Hematopoietic multipotent progenitor cell treated with erythropoietin and hydrocortisone succinate and interleukin-3 and kit ligand, for 17 days (in vitro differentiated cells): ENCODE measurements around the gene FAM13B.
"Not testable (repeated sequence)": the region's sequence is repeated elsewhere in the genome, so short reads cannot be mapped to it uniquely, and the experiment has no call there.

Experiments
- DNase-seq: peaks from one replicate; pipeline ENCODE4 v3.0.0-alpha.2; 2015; ENCODE audit warnings: low spot score

FAM13B gene

DNA sequence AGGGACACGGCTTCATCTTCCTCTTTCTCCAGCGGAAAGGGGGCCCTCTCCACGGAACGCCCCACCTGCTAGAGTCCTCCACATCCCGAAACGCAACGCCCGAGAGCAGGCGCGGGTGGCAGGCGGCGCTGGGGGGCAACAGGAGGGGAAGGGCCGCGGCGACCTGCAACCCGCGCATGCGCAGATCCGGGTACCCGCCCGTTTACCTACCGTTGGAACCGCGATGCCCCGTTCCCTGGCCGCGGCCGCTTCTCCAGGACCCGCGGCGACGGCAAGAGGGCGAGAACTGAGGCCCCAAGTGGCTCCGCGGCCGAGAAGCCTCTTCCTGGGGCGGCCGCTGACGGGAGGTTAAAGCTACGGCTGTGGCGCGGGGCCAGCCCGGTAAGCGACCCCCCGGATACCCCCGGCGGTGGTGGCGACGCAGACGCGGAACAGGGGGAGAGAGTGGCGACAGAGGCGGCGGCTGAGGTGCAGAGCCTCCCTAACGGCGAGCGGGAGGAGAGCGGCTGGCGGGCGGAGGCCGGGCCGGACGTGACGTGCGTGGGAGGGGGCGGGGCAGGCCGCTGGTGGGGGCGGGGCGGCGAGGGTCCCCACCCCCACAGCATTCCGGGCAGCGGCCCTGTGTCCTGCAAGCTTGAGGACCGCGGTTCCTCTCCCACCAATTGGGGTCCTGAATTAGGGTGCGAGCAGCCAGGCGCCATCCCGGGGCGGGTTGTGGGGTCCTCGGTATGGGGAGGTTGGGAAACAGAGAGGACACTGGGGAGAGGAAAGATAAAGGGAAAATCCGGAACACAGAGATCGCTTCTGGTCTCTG lies at the start of gene FAM13B:
Gene FAM13B, minus strand, starts transcription at position 508 of the 814 bp plus-strand sequence. CDS start 13,968 bp downstream, outside the sequence.
- DNase-seq: peak; percentile 83

DNA sequence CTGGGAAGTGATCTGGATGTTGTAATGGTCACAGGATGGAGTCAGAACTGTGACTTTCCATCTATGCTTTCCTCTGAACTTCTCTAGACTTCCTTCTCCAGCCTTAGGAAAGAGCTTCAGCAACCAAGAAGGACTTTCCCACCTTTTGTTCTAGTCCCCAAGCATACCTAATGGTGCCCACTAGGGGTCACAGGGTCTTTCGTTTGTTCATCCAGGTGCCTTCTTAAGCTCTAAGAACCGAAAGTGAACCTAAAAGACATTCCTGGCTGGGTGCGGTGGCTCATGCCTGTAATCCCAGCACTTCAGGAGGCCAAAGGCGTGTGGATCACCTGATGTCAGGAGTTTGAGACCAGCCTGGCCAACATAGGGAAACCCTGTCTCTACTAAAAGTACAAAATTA lies 49.2 kb upstream of the FAM13B start:
- DNase-seq: no peak

DNA sequence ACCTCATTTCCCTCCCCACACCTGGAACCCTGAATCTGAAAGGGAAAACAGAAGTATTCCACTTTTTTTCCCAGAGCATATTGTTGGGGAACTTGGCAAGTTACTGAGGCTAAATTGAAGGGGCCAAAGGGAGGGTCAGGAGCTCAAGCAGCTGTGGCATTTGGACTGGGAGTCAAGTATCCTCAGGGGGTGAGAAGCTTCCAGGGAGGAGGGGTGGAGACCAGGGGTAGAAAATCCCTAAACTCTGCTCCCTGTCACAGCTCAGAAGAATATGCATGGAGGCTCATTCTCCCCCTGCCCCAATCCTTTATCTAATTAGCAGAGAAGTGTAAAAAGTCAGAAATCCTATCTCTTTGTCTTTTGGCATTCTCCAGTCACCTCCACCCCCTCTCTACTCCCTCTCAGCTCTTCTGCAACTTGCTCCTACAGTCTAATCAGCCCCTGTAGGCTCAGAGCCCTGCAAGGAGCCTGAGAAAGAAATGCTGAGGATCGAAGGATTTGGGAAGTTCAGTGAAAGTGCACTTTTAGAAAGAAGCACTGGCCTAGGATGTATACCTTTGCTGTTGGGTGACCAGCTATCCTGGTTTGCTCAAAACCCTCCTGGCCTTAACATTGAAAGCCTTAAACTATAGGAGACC lies 45.2 kb upstream of the FAM13B start:
- no peak for DNase-seq

DNA sequence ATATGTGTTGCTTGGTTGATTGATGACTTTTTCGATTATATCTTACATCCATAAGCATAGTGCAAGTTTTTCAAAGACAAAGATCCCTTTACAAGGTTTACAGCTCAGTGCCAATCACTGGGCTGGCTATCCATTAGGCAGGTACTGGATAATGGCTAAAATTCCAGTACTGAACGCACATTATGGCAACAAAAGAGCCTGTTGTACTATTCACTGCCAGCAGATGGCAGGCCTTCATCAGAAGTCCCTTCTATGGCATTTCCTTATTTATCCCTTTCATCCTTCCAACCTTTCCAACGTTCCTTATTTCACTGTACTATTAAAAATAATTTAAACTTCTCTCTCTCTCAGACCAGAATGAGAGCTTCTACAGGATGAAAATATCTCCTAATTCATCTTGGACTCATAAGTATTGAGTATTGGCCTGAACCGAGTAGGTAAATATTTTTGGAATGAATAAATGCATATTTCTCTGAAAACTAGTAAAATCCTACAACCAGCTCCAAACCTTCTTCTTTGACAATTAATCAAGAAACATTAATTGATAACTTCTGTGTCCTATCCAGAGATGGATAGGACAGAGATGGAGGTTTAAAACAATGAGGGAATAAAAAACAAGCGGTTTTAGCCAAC lies 44.3 kb upstream of the FAM13B start:
- DNase-seq: peak; percentile 58

DNA sequence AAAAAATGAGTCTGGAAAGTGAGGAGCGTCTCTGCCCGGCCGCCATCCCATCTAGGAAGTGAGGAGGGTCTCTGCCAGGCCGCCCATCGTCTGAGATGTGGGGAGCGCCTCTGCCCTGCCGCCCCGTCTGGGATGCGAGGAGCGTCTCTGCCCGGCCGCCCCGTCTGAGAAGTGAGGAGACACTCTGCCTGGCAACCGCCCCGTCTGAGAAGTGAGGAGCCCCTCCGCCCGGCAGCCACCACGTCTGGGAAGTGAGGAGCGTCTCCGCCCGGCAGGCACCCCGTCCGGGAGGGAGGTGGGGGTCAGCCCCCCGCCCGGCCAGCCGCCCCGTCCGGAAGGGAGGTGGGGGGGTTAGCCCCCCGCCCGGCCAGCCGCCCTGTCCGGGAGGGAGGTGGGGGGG lies 37.1 kb upstream of the FAM13B start:
- not testable (repeated sequence) for DNase-seq

DNA sequence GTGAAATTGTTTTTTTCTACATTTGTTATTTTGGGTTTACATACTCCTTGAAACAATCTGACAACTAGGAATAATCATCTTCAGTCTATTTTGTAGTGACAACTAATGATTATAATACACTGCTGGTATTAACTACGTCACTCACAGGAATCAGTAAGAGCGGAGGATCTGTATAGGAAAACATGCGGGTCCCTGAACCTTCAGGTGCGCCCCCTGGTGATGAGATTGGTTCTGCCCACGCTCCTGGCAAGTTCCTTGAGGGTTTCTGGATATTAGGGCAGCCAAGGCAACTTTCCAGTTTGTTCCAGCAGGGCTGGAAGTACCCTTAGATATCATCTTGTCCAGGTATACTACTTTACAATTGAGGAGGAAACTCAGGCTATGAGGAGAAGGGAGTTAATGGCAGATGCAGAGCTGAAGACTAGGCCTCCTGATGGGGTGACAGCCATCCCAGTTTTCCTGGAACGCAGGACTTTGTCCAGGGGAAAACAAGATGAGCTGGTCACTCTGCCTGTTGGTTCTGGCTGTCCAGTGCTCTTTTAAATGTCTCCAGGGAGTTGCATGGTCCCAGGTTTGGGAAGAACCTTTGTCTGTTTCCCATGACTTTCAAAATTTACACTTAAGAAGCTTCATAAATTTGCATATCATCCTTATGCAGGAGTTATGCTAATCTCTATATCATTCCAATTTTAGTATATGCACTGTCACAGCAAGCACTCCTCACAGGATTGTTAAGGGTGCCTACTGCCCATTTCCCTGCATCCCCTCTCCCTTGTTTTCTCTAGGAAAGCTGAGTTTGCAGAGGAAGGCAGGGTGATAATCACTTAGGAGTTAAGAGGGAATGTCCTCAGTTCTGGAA lies 36.1 kb upstream of the FAM13B start:
- DNase-seq: peak; percentile 83

DNA sequence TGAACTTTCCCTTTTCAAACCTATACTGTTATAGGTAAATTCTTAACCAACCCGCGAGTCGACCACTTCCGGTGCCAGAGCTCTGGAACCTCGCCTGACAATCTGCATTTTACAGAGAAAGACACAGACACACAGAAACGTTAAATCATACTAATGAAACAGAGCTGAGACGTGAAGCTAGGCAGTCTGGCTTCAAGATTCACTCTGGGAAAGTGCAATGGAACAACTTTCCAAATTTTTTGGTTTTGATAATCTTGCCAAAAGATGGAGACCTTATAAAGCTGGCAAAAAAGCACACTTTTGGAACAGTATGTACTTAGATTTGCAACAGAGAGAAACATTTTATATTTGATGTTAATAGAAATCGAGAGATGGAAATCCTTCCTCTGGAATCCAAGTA lies 35.1 kb upstream of the FAM13B start:
- DNase-seq: no peak

DNA sequence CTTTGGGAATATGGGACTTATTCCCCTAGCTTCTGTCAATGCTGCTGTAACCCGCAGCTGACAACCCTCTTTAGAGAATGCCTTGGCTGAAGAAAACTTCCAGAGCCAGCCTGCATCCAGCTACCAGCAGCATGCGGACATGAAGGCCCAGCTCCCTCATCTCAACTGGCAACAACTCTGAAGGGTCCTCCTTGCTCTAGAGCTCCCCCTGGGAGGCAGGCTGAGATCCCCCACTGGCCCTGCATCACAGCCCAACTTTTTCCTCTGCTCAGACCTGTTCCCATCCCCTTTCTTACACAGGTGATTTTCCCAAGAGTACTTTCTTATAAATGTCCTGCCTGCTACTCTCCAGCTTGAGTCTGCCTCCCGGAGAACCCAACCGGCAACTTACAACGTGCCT lies 32.2 kb upstream of the FAM13B start:
- no peak for DNase-seq

DNA sequence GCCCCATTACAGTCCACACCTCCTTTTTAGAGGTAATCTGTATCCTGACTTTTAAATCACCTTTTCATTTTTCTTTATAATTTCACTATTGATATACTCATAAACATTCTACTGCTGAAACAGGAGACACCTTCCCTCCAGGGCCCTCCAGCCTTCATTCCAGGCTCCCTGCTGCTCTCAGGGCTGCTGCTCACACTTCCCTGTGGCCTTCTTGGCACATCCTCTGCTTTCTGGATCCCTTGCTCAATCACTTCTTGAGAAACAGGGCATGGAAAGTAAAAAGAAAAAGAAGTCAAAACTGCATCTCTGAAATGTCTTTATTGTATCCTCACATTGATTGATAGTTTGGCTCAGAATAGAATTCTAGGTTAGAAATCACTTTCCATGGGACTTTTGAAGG lies 31.6 kb upstream of the FAM13B start:
- DNase-seq: no peak

DNA sequence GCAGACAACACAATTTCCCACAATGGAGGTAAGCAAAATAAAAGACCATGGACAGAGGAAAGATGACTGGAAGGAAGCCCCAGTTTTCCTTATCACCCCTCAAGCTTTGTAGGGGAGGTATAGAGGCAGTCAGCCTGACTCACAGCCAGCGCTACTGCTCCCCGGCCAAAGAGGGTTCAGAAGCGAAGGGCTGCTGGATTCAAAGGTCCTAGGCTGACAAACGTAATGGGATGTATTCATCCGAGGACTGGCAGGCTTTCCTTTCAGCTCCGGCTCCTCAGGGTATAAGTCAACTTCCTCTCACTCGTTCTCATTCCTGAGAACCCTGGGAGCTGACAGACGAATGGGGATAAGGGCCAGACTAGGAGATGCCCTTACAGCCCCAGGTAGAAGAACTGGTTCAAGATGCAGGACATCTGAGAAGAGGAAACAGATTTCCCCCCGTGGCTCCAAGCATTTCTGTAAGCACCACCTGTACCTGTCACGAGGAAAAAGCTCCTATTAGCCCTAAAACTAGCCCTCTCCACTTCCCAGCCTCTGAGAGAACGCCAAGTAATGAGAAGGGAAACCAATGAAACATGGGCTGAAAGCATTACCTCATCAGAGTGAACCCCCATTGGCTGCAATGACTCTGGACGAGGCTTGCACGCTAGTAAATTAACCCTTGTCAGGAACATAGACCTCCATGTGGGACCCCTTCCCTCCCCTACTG lies 22.1 kb upstream of the FAM13B start:
- no peak for DNase-seq

DNA sequence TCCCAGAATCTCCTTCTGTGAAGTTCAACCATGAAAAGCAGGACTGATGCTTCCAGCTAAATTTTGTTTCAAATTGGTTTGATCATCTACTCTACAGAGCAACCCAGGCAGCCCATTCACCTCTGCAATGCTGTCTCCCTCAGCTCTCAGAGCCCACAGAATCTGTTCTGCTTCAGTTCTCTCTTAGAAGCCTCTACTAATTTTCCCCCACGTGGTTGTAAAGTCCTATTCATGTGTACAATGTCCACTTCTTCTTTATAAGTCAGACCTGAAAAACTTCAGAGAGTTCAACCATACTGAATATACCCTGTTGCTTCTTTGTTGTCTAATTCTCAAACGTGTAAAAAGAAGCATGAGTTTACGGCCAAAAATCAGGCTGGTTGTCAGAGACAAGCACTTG lies 21.3 kb upstream of the FAM13B start:
- DNase-seq: no peak

DNA sequence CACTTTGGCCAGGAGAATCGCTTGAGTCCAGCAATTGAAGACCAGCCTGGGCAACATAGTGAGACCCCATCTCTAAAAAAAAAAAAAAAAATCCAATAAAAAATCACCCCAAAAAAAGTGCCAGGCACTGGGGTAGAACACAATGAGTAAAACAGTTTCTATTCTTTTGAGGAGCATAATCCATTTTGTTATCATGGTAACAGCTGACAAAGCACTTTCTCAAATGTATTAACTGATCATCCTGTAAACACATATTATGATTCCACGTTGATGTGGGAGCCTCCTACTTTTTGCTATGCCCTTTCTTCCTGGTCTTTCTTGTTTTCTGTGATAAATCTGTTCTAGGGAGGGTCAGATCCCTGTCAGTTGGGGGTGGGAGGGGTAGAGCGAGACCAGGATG lies 20.7 kb upstream of the FAM13B start:
- DNase-seq: no peak

DNA sequence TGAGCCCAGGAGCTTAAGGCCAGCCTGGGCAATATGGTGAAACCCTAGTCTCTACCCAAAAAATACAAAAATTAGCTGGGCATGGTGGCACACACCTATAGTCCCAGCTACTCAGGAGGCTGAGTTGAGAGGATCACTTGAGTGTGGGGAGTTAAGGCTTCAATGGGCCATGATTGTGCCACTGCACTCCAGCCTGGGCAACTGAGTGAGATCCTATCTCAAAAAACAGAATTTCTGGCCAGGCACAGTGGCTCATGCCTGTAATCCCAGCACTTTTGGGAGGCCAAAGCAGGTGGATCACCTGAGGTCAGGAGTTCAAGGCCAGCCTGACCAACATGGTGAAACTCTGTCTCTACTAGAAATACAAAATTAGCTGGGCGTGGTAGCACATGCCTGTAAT lies 19.8 kb upstream of the FAM13B start:
- DNase-seq: not testable (repeated sequence)

DNA sequence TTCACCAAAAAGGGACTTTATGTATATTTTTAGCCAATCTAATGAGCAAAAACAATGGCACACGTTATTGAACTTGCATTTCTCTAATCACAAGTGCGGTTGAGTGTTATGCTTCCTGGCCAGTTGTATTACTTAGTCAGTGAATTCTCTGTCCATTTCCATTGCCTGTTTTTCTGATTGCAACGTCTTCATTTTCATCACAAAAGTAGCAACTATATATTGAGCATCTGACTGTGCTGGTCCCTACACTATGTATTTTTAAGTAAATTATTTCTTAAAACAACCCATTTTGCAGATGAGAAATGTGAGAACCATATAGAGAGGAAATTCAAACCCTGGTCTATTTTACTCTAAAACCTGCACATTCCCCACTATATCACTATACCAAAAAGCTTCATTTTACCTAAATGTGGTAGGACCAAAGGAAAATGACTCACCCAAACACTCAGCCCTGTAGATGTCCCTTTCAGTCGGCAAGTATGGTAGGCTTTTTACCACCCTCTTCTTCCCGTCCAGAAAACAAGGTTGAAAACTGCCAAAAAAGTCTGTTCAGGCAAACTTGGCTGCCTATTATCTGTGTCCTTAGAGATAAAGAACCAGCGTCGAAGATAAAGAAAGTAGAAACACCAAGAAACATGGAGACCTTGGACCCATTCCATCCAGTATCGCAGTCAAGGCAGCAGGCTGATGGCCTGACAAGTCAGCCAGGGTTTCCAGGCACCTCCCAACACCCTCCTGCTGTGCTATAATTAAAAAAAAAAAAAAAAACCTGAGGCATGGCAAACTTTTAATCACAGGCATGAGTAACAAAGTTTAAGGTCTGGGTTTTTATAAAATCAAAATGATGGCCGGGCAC lies 18.8 kb upstream of the FAM13B start:
- peak; percentile 30 for DNase-seq

DNA sequence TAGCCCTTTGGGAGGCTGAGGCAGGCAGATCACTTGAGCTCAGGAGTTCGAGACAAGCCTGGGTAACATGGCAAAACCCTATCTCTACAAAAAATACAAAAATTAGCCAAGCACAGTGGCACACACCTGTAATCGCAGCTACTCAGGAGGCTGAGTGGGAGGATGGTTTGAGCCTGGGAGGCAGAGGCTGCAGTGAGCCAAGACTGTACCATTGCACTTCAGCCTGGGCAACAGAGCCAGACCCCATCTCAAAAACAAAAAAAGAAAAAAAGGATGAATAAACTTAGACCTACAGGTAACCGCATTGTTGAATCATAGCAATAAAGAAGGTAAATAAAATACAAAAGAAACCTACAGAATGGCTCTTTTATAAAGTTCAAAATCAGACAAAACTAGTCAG lies 12.4 kb upstream of the FAM13B start:
- not testable (repeated sequence) for DNase-seq

DNA sequence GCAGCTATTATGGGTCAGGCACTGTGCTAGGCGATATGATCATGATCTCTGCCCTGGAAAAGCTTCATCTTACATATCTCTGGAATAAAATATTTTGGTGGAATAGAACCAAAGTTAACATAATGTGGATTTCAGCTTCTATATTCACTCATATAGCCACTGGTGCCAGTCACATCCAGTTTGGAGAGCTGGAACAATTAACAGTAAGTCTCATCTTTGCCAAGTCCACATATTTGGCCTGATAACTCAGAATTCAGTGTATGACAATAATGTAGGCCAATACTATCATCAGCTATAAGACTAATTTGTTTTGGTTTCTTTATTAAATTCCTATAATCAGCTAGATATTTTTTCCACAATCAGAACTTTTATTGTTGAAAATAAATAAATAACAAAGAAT lies 5.9 kb upstream of the FAM13B start:
- DNase-seq: no peak

DNA sequence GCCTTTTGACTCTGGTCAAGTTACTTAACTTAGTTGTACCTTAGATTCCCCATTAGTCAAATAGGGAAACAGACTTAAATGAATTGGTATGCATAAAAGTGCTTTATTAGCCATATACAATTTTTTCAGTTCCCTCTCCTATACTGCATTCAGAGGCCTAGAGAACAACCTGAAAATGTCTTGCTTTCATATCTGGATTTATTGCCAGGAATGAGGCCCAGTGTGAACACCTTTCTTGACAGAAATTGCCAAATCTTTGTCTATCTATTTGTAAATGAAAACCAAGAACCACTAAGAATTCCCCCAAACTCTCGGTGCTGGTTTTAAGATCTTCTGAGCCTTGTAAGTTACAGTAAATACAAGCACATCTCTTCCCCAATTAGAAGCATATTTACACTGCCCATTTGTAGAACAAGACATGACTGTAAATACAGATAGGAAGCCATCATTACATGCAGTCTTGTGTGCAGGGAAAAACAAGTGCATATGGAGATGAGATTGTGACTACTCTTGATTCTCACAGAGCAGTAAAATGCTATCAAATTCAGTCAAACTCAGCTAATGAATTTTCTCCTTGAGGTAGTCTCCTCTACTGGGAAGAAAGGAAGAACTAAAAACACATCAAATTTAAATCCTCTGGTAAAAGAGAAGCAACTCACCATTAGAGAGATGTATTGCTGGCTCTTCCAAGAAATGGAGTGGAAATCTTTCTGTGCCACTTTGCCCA lies 5.2 kb upstream of the FAM13B start:
- no peak for DNase-seq

DNA sequence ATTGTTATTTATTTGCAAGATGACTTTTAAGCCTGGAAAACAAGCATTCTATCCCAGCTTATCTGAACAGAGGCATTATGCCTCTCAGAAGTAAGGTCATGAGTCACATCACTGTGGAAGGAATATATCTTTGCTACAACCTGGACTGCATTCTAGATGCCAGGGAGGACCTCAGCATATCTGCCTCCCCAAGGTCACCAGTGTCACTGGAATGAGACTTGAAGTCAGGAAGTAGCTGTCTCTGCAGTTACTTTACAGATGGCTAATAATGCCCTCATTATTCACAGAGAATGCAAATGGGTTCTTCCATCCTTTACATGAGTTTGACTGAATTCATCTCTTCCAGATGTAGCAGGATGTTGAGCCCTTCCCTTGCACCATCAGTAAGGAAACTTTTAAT lies 4.4 kb upstream of the FAM13B start:
- no peak for DNase-seq

DNA sequence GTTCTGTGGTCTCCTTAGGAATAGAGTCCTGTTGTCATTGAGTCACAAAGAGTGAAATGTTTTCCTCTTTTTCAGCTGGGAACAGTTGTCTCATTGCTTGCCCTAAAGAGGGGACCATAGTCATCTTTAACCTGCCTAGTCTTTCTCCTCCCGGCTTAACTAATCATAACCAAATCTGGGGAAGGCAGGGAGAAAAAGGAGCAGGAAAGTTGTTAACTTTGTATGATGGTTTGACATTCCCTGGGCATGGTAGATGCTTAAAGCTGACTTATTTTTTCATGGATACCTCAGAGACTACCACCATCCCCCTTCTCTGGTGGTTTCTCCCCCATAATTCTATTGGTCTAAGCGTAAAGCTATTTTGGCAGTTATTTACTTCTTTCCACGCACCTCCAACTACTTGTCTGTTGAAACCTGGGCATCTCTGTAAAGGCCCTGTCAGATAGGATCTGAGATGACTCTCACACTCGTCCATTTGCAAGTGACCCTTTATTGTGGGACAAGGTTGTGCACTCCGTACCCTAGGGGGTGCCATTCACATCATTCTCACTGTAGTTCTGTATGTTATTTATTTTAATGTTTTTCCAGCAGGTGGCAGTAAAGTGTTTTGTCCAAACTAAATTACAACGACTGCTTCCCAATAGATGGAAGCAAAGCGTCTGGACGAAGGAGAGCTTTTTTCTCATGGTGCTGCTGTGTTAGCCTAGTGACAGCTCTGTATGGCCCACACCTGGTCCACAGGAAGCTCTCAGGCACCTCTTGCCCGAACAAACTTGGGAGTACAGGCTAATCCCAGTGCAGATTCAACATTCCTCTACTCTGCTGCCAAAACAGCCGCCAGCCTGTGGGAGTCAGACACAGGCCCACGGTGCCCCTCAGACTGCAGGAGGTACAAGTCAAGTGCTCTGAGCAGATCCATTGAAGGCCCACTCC lies 3.0 kb upstream of the FAM13B start:
- DNase-seq: peak; percentile 93
